C4-2B (cell line): Measurements from ENCODE around the gene SORL1.

Experiments
- H3K27ac ChIP-seq: fragments of 450-650 bp; 2 replicates; pipeline ENCODE4 v1.5.1; 2017
- CTCF ChIP-seq: fragments of 450-650 bp; conservative IDR thresholded peaks from 2 replicates; pipeline ENCODE4 v1.5.1; 2017; ENCODE audit warnings: mild to moderate bottlenecking
- ZFX ChIP-seq: fragments of 450-650 bp; IDR thresholded peaks from 2 replicates; pipeline ENCODE4 v1.6.1; 2017

The SORL1 gene

GRCh38 chr11:121648306-121648705 is 196.2 kb downstream of the SORL1 start:
- no peak overlapping the region for H3K27ac ChIP-seq
- no peak; the same call in 1 of the 2 replicates for TF ChIP-seq CTCF
- no peak for TF ChIP-seq ZFX

GRCh38 chr11:121649798-121650197 is 197.7 kb downstream of the SORL1 start:
- no peak overlapping the region for H3K27ac ChIP-seq
- TF ChIP-seq ZFX (no peak), CTCF (no peak)

- no peak overlapping the region for H3K27ac ChIP-seq
- TF ChIP-seq CTCF: no peak
- no peak for TF ChIP-seq ZFX
Observed at GRCh38 chr11:121650351-121651256, 198.5 kb downstream of the SORL1 start.

- no peak overlapping the region for H3K27ac ChIP-seq
- TF ChIP-seq ZFX (no peak), CTCF (no peak)
Observed at GRCh38 chr11:121651257-121651605, 199.1 kb downstream of the SORL1 start.

GRCh38 chr11:121652971-121653370 is 200.9 kb downstream of the SORL1 start:
- peak; percentile 41 for TF ChIP-seq CTCF
- no peak for TF ChIP-seq ZFX
- H3K27ac ChIP-seq: no peak overlapping the region

GRCh38 chr11:121654259-121654842 is 202.2 kb downstream of the SORL1 start:
- no peak overlapping the region for H3K27ac ChIP-seq

More at GRCh38 chr11:121654259-121654842, 202.2 kb downstream of the SORL1 start:
- TF ChIP-seq ZFX (no peak), CTCF (no peak)
